Left colon (tissue), 2 donors: ENCODE measurements around the gene ITPKB. TPM values are rescaled to one million over a fixed set of nuclear protein-coding genes. Genes with fewer than 3 reads are reported as not detected.

ENCODE experiments used
- ATAC-seq: fragments of 200-7000 bp; cut with Tn5 transposase; one replicate; pipeline ENCODE4 v1.9.1; 2020; ENCODE audit warnings: mild to moderate bottlenecking, moderate library complexity
- DNase-seq, 2 donors: peaks; one replicate each; pipeline ENCODE4 v3.0.0-alpha.2; 2020
- intact Hi-C, 2 donors: fragments of 100-400 bp; cut with DNase I in 1 of 2; cut with micrococcal nuclease in 1 of 2; formaldehyde crosslinking; loops; one replicate each; pipeline versions ENCODE4 v1.11.2 to v1.14.0; 2022; cut with DNase I, micrococcal nuclease
- total RNA-seq, 2 donors: library from RNA; stranded (reverse); fragmentation: NEBNext Ultra II Directional; extraction: Animal tissue kit (Norgen Biotek cat#: 25700); gene quantifications; one replicate each; pipeline ENCODE4 v1.2.1, GENCODE V29; 2021
- donor health status: DM: no; HTN: no; CAD: no.
- donor health status: DM: yes; HTN: yes; CAD: no.

Gene ITPKB
- total RNA-seq, 2 donors from 2014 or later: 9.7 to 20.9 TPM

DNA sequence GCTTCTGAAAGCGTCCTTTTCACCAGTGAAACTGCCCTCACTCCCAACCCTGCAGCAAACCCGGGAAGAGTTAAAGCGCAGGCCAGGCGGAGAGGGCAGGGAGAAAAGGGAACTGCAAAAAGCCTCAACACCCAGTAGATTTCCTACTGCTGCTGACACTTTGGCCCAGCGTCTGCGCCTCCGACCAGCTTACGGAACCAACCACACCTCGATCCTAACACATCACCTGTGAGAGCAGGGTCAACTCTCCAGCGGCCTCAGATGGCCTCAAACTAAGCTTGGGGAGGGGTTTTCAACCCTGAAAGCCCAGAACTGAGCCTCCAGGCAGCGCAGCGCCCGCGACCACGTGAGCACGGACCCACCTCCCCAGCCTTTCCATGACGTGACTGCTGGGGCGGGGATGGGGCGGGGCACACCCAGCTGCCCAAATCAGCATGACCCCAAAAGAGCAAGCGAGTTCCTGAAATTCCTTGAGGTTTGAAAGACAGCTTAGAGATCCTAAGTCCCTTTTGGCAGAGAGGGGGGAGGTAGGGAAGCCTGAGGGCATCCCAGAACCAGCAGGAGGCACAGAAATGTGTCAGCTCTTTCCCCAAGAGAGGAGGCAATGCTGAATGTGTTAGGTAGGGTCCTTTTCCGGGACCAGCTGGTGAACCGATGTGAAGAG is 59.1 kb downstream of the ITPKB start:
- ATAC-seq (peak; percentile 77), DNase-seq (peak; percentile 78 to 85)
- intact Hi-C loops: no loop called here

DNA sequence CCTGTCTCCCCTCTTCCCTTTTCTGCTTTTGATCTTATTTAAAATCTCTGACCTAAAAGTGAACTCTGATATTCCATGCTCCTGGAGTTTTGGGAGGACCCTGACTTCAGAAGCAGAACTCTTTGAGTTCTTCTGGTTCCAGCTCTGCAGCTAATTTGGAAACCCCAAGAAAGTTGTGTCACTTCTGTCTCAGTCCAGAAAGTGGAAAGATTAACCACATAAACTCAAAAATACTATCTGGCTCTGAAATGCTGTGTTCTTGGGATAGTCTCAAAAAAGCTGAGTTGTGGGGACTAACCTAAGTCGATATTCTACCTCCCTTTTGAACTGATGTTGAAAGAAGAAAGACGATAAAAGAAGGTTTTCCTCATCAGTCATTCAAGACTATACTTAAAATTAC is 59.8 kb downstream of the ITPKB start:
- intact Hi-C loops: no loop called here
- no peak for DNase-seq
- ATAC-seq: no peak

DNA sequence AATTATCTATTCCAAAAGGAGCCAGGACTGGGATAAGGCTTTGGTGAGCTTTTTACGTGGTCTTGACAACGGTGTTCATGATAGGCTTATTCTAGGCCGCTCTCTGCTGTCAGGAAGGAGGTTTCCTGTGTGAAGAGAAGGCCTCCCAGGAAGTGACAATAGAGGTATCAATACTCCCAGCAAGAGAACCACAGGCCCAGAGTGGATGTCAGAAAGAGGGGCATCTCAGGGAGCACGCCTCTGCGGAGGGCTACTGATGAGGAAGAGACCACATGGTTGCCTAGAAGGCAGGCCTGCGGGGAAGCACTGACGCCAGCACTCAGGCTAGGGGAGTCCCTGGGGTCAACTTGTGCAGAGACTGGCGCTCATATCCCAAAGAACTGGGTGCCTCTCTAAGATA is 60.4 kb downstream of the ITPKB start:
- no peak for DNase-seq
- no peak for ATAC-seq
- intact Hi-C loops: no loop called here

DNA sequence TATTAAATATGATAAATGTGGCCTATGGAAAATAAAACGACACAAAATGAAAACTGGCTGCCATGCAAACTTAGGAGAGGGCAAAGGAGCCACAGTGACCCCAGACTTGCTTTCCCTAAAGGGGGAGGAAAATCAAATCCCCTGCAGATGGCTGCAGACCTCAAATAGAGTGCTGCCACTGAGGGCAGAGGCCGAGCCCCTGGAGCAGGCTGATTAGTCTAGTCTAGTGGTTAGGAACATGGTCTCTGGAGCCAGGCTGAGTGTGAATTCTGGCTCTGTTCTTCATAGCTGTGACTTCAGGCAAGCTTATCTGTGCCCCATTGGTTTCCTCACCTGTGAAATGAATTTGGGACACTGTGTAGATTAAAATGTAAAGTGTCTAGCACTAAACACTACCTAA is 60.8 kb downstream of the ITPKB start:
- intact Hi-C loops: no loop called here
- no peak for ATAC-seq
- DNase-seq: no peak

DNA sequence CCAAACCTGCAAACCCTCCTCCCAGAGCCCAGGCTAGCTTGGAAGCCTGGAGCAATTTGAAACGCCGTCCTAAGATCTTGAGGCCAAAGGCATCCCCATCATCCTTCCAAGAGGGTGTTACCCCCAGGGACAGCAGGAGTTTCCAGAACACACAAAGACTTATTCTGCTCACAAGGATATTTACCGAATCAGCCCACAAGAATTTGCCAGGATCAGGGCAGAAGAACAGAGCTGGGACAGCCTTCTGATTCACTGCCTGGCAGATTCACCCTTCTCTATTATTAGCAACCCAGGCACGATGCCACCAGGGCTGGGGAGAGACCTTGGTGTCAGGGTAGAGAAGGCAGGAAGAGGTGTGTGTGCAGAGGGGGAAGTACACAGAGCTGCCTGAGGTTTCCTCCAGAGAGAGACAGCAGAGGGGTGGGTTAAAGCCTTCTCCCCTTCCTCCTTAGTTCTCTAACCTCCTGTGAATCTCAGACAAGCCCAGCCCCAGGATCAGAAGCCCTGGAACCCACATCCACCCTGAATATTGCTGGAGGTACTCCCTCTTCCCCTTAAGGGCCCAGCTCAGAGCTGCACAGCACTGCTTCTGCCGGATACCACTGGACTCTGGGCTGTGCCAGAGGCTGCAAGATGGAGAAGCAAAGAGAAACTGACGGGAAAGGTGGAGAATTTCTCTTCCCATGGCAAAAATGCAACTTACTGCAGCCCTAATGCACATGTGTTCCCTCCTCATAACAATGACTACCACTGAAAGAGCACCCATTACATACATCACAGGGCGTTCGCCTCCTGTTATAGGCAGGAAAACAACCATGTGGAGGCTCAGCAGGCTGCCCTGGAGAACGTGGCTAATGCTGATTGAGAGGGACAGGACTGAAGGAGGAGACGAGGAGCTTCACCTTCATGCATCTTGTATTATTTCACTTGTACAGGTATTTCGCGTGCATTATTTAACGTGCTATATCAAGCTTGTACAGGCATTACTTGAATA is 61.8 kb downstream of the ITPKB start:
- DNase-seq (peak; percentile 60 to 83), ATAC-seq (peak; percentile 12)
- intact Hi-C loops: no loop called here

DNA sequence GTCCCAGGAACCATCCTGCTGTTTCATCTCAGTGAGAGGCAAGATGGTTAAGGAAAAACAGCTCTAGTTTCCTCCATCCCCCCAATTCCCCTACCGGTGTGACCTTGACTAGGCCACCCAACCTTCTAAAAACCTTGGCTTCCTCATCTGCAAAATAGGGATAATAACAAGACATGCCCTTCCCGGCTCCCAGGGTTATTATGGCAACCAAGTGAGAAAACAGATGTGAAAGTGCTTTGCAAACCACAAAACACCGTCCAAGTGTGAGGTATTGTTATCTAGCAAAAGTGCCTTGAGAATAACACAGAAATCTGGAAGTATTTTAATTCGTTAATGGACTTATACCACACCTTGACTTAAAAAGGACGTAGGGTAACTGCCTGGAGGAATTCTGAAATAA is 62.7 kb downstream of the ITPKB start:
- DNase-seq (no peak), ATAC-seq (no peak)
- intact Hi-C loops: no loop called here

DNA sequence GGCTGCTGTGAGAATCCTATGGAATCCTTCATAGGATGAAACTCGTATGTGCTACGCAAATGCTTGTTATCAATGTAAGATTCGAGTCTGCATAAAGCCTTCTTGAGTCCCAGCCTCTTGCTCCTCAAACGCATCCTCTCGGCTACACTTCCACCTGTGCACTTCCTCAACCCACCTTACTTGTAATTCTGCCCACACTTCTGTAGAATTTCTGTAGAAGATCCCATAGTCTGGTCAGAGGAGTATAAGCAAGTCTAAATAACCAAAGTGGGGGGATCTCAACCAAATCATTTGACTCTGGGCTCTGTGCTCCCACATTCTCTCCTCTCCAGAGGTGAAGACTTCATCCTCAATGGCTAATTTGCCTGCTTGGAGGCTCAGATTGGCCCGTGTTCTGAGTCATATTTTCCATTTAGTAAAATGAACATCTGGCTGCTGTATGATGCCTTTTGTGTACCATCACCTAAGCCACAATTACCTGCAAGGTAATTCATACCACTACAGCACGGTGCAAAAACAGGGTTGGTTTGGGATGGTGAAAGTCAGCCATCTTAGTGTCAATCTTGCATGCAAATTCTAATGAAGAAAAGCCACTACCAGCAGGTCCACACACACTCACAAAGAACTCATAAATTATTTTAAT is 63.2 kb downstream of the ITPKB start:
- ATAC-seq (no peak), DNase-seq (no peak)
- intact Hi-C loops: no loop called here

DNA sequence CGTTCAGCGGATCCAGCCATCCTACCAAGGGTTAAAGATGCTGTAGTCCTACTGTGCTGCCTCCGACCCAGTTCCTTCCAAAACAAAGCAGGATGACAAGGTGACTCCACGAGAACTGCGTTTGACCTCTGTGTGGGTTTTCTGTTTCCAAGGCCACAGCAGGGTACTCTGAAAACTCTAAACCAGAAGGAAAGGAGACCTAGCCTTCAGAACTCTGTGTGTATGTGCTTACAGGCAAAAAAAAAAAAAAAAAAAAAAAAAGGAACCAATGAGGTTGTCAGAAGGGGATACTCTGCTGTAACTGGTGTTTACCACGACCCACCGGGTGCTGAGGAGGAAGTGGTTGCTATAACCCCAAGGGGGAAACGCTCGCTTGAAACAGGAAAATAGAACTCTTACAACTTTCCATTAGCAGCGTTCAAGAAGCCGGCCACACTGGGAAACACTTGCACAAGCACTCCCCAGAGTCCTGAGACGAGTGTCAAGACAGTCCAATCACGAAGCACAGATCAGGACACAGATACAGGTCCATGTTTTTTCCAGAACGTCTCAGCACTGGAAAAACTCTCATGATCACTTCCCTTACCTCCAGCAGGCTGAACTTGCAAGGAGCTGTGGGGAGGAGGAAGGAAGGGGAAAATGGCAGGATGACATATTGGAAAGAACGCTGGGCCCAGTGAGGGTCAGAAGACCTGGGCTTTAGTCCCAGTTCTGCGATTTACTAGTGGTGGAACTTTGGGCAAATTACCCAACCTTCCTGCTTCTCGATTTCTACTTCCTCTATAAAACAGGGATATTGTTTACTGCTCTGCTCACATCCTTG is 64.0 kb downstream of the ITPKB start:
- no peak for ATAC-seq
- intact Hi-C loops: no loop called here
- peak in 1 of 2 donors; percentile 68 for DNase-seq

DNA sequence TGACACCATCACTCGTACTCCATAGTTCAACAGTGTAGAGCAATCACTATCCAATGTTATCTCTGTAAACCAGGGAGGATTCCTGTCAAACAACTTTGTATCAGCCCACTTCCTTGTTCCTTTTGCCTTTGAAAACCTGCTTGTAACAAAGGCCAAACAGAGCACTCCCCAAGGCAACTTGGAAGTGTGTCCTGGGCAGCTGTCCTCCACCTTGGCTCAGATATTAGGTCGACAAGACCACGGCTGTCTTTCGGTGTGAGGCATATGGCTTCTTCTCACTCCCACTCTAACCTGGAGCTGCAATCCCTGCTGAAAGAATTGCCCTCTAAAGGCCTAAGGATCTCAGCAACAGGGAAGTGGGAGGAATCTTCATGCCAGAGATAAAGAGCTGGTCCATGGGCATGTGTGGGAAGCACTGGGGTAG is 66.7 kb downstream of the ITPKB start:
- DNase-seq (no peak), ATAC-seq (peak; percentile 93)
- intact Hi-C loops: no loop called here

DNA sequence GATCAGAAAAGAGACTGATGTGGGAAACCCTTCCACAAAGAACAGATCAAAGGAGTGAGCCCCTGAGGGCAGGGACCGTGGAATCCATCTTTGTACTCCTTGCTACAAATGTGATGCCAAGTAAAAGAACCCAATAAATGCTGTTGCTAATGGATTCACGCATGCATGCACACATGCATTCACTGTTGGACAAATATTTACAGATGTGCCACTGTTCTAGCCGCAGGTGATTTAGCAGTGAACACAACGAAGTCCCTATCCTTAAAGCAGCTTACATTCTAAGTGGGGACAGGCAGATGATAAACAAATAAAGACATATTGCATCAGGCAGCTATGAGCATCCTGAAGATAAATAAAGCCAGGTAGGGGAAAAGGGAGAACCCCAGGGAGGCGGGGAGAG is 67.8 kb downstream of the ITPKB start:
- intact Hi-C loops: no loop called here
- DNase-seq: no peak
- ATAC-seq: peak; percentile 11

DNA sequence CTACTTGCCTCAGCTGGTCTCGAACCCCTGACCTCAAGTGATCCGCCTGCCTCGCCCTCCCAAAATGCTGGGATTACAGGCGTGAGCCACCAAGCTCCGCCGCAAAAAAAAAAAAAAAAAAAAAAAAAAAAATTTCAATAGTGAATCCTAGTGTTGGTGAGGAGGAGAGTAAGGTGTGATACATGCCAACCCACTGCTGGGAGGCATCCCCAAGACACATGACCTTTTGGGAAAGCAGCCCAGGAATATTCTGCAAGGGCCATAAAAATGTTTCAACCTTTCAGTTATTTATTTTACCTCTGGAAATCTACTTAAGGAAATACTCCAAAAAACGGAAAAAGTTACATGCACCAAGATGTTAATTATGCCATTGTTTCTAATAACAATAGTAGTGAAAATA is 69.0 kb downstream of the ITPKB start:
- no peak for DNase-seq
- intact Hi-C loops: no loop called here
- ATAC-seq: no peak

DNA sequence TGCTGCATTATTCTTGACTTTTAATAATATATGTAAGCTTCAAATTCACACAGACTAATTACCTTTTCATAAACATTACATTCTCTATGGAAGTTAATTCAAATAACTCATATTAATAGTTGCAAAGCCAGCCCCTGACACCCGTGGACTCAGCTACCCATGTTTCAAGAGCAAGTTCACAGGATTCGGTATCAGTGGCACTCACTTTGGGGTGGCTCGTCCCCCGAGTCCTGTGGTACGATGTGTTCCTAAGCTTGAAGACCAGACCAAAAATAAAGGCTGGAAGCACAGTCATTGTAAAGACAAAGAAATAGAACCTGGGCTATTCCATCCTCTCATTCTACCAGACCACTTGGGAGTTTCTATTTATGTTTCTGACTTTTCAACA is 70.9 kb downstream of the ITPKB start:
- DNase-seq (no peak), ATAC-seq (no peak)
- intact Hi-C loops: no loop called here

DNA sequence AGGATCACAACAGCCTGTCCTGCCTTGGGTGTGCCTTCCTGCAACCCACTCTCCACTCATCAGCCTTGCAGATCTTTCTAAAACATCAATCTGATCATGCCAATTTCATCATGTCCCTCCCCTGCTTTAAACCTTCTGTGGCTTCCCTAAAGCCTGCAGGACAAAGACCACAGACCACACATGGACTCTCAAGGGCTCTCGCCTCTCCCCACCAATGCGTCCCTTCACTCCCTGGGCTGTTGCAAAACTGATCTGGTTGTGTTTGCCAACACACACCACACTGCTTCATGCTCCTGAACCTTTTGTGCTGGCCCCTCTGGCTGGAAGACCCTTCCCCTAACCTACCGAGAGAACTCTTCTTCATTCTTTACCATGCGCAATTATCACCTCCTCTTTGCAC is 72.4 kb downstream of the ITPKB start:
- DNase-seq (no peak), ATAC-seq (no peak)
- intact Hi-C loops: no loop called here

DNA sequence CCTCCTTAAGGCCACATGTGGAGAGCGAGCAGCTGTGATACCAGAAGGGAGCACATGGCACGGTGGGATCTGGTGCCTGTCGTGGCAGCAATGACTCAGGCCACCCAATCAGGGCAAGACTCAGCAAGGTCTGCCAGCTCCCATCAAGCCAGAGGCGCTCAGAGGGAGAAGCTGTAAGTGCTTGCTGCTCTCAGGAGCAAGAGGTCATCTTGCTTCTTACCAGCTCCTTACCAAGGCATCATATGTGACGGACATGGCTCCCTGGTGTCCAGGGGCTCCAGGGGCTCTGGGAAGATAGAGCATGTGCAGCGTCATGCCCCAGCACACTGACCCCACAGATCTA is 72.9 kb downstream of the ITPKB start:
- no peak for DNase-seq
- ATAC-seq: no peak
- intact Hi-C loops: no loop called here

DNA sequence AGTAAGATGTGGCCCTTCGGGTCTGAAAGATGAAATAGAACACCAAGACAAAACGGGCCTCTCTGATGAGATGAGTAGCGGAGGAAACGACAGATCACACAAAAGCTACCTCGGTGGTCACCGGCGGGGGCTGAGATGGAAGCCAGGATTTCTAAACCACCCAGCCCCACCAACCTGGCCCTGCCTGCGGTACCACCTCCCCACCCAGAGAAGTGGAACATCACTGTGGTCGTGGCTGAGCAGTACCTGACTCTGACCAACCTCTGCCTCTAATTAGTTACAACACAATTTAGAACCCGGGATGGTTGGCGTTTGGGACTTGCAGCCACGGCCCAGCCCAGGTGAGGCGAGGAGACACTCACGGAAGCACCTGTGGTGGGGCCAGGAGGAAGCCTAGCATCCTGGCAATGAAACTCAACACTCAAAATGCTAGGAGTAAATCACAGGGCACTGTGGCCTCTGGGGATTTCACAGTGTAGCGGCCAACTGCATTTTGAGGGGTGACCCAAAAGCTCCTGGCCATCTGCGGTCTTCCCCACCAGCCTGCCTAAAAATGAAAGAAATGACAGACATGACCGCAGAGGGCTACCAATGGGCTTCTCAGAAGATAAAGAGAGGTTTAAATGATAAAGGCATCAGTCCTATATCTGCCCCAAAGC is 73.4 kb downstream of the ITPKB start:
- DNase-seq: no peak
- ATAC-seq: no peak
- intact Hi-C loops: no loop called here

DNA sequence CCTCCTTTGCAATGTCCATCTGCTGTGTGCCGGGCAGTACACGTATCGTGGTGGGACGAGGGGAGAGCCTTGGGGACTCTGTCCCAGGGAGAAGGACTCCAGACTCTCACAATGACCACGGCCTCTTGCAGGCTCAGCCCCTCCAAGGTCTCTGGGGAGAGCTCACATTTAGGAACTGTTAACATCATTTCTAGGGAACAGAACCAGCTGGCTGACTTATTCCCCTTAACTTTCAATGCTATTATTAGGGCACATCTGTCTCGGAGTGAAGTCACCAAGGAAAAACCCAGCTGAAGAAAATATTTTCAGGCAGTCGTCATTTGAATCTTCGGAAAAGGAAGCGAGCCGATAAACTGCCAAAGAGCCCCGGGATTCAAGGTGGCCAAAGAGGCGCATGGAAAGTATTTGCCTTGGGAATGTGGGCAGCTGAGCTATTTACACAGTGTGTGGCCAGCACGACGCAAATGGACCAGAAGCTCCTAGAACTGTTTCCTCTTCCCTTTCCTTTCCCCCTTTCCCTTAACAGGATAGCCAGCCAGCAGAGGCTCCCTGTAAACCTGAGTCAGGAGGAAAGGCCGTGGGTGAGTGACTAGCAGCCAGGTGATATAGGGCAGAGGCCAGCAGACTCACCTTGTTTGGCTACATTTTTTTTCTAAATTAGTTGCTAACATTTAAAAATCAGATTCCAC is 74.5 kb downstream of the ITPKB start:
- intact Hi-C loops: no loop called here
- no peak for ATAC-seq
- no peak for DNase-seq

DNA sequence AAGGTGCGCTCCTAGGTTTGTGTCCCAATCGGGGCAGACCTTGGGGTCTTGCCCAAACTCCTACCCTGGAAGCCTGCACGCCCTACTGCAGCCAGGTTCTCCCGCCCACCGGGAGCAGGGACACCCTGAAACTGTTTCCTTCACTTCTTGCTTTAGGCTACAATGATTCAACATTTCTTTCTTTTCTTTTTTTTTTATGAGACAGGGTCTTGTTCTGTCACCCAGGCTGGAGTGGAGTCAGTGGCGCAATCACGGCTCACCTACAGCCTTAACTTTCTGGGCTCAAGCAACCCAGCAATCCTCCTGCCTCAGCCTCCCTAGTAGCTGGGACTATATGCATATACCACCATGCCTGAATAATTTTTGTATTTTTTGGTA is 75.8 kb downstream of the ITPKB start:
- DNase-seq: no peak
- intact Hi-C loops: no loop called here
- ATAC-seq: no peak

DNA sequence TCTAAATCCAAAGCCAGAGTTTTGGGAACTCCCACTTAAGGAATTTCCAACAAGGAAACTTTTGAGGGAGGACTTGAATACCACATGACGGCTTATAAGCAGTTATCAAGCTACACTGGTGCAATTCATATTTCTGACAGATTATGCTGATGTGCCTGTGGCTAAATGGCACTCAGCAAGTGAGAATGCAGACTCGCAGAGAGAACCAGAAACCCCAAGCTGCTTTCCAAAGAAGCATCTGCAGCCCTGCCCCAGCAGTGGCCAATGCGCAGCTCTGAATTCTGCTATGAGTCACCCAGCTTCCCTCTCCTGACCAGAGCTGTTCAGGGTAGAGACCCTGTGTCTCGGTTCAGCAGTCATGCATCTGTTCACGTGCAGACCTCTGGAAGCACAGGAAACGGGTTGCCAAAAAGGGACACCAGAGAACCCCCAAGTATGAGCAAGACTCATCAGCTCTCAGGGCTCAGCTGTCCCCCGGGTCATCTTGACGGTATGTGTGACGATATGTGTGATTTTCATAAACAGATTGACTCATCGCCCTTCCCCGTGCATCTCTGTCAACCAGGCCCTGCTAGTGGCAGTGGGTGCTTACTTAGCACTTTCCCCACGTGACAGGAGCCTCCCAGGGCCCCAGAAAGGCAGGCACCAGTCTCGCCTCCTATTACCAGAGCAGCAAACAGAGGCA is 76.3 kb downstream of the ITPKB start:
- ATAC-seq (peak; percentile 64), DNase-seq (peak; percentile 53 to 83)
- intact Hi-C loops: no loop called here
